Measurements from ENCODE around the gene RALGPS1. TPM values are rescaled to one million over a fixed set of nuclear protein-coding genes. Genes with fewer than 3 reads are reported as not detected.

The RALGPS1 gene
- total RNA-seq, 4 donors from 2014 or later: 4.6 to 11.9 (median 10.0) TPM

GRCh38 chr9:127091526-127091925 lies 176.9 kb downstream of the RALGPS1 start:
- WGBS: 88% methylated on average over 13 of the region's 13 CpGs
- Histone ChIP-seq H3K4me3 (no peak overlapping the region), H3K9me3 (no peaks in the 10 kb centered on the region), H3K27ac (replicated peaks in 1 of 4) (no peak overlapping the region), H3K27me3 (no peaks in the 10 kb centered on the region), H3K36me3 (peaks cover 11 to 68% (median 48%) of the 10 kb centered on the region in 4 donors), H3K4me1 (peaks cover 9 to 25% (median 18%) of the 10 kb centered on the region in 4 donors)
- TF ChIP-seq EP300 (IDR thresholded peaks at IDR 0.05) (no peak), POLR2AphosphoS5 (IDR thresholded peaks at IDR 0.05) (no peak), CTCF (IDR thresholded peaks at IDR 0.05) (no peak), POLR2A (IDR thresholded peaks at IDR 0.05; ENCODE audit: low read depth) (no peak)
- intact Hi-C loops (cut with DNase I): no loop called here
- DNase-seq (ENCODE audit: extremely low spot score): no peak

- no peak overlapping the region for H3K27ac ChIP-seq (replicated peaks in 1 of 4)
- no peak overlapping the region for H3K4me3 ChIP-seq
- no peaks in the 10 kb centered on the region for H3K27me3 ChIP-seq
- no peaks in the 10 kb centered on the region for H3K9me3 ChIP-seq
- intact Hi-C loops (cut with DNase I): no loop called here
- WGBS: 85% methylated on average over 9 of the region's 11 CpGs
- no peak for DNase-seq (ENCODE audit: extremely low spot score)
- TF ChIP-seq EP300 (IDR thresholded peaks at IDR 0.05): no peak
- TF ChIP-seq POLR2A (IDR thresholded peaks at IDR 0.05; ENCODE audit: low read depth): no peak
- no peak for TF ChIP-seq POLR2AphosphoS5 (IDR thresholded peaks at IDR 0.05)
- TF ChIP-seq CTCF (IDR thresholded peaks at IDR 0.05): no peak
- H3K36me3 ChIP-seq: peaks cover 11 to 67% (median 45%) of the 10 kb centered on the region in 4 donors
- peaks cover 9 to 25% (median 18%) of the 10 kb centered on the region in 4 donors for H3K4me1 ChIP-seq
Observed at GRCh38 chr9:127092041-127092608, 177.5 kb downstream of the RALGPS1 start.

GRCh38 chr9:127093319-127094020 lies 178.9 kb downstream of the RALGPS1 start:
- no peaks in the 10 kb centered on the region for H3K27me3 ChIP-seq
- no peak overlapping the region for H3K27ac ChIP-seq (replicated peaks in 1 of 4)
- H3K4me1 ChIP-seq: peaks cover 10 to 25% (median 19%) of the 10 kb centered on the region in 4 donors
- peaks cover 11 to 54% (median 35%) of the 10 kb centered on the region in 4 donors for H3K36me3 ChIP-seq
- TF ChIP-seq CTCF (IDR thresholded peaks at IDR 0.05): no peak
- no peak for TF ChIP-seq POLR2A (IDR thresholded peaks at IDR 0.05; ENCODE audit: low read depth)
- TF ChIP-seq EP300 (IDR thresholded peaks at IDR 0.05): no peak
- TF ChIP-seq POLR2AphosphoS5 (IDR thresholded peaks at IDR 0.05): no peak
- intact Hi-C loops (cut with DNase I): no loop called here
- H3K4me3 ChIP-seq: no peak overlapping the region
- no peak for DNase-seq (ENCODE audit: extremely low spot score)
- WGBS: 94% methylated on average over 15 of the region's 17 CpGs
- H3K9me3 ChIP-seq: no peaks in the 10 kb centered on the region

- no peak for TF ChIP-seq POLR2A (IDR thresholded peaks at IDR 0.05; ENCODE audit: low read depth)
- TF ChIP-seq POLR2AphosphoS5 (IDR thresholded peaks at IDR 0.05): no peak
- TF ChIP-seq CTCF (IDR thresholded peaks at IDR 0.05): no peak
- no peak for TF ChIP-seq EP300 (IDR thresholded peaks at IDR 0.05)
- H3K36me3 ChIP-seq: peaks cover 11 to 36% (median 28%) of the 10 kb centered on the region in 4 donors
- H3K9me3 ChIP-seq: no peaks in the 10 kb centered on the region
- peaks cover 12 to 18% (median 14%) of the 10 kb centered on the region in 4 donors for H3K4me1 ChIP-seq
- intact Hi-C loops (cut with DNase I): no loop called here
- no peaks in the 10 kb centered on the region for H3K27me3 ChIP-seq
- DNase-seq (ENCODE audit: extremely low spot score): no peak
- 87% methylated on average over 5 of the region's 5 CpGs for WGBS
- no peak overlapping the region for H3K27ac ChIP-seq (replicated peaks in 1 of 4)
- no peak overlapping the region for H3K4me3 ChIP-seq
Observed at GRCh38 chr9:127095411-127095810, 180.8 kb downstream of the RALGPS1 start.
